HCT116 (cell line): Measurements from ENCODE around the gene ATXN7L2. TPM values are rescaled to one million over a fixed set of nuclear protein-coding genes. Genes with fewer than 3 reads are reported as not detected.

Experiments used
- ATAC-seq: fragments of 200-7000 bp; cut with Tn5 transposase; 2 replicates; pipeline ENCODE4 v1.9.1; 2020; ENCODE audit warnings: mild to moderate bottlenecking, moderate library complexity
- BruUV-seq: library from RNA; stranded (reverse); fragments of 400-500 nt; replicated peaks from 2 replicates; lab custom pipeline; 2021; lab: Mats Ljungman, UMichigan
- CTCF ChIA-PET: fragments of 300-600 bp; sonication (Branson Sonifier 250); formaldehyde crosslinking; loops from one replicate; lab custom pipeline; 2021; ENCODE audit warnings: antibody characterized with exemption; lab: Charles Lee
- POLR2A ChIA-PET: fragments of 300-600, 350-600 bp; sonication (Branson Sonifier 250); formaldehyde crosslinking; loops from one replicate; lab custom pipeline; 2021; ENCODE audit warnings: antibody characterized with exemption; lab: Charles Lee
- RAD21 ChIA-PET, 2 experiments: fragments of 300-600 bp; sonication (Branson Sonifier 250); formaldehyde crosslinking; loops; one replicate each; lab custom pipeline; 2023; ENCODE audit warnings: low total read pairs in 2 of 2; ENCODE audit not compliant: uncharacterized antibody in 2 of 2, unreplicated experiment in 2 of 2, low non-redundant PET in 1 of 2; lab: Charles Lee
- DNase-seq: peaks from one replicate; pipeline ENCODE4 v3.0.0-alpha.2; 2010; ENCODE audit warnings: low read depth, low spot score
- H2AFZ ChIP-seq: fragments of 200-600 bp; shearing (Covaris generic), sonication (generic); 2 replicates; pipeline ENCODE4 v1.6.1; 2017; ENCODE audit warnings: low read depth, mixed run types, mixed read lengths, antibody characterized with exemption, low read length; ENCODE audit not compliant: poor library complexity, severe bottlenecking
- H3K27ac ChIP-seq: 2 replicates; pipeline ENCODE4 v1.5.1; 2012; ENCODE audit warnings: low read depth, low read length
- H3K27me3 ChIP-seq: fragments of 200-600 bp; sonication (generic); 2 replicates; pipeline ENCODE4 v1.6.1; 2016; ENCODE audit warnings: mixed run types, low read length, mixed read lengths; ENCODE audit not compliant: insufficient read depth
- H3K36me3 ChIP-seq, 2 experiments: fragments of 200-500 bp in 1 of 2; fragments of 200-600 bp in 1 of 2; sonication (Bioruptor generic) in 1 of 2; sonication (generic) in 1 of 2; 2 replicates each; pipeline versions ENCODE4 v1.5.1 to v1.6.1; 2014 to 2016; ENCODE audit warnings: low read length in 2 of 2, inconsistent platforms in 1 of 2, mixed read lengths in 1 of 2, mixed run types in 1 of 2; ENCODE audit not compliant: insufficient read depth in 2 of 2, control insufficient read depth in 1 of 2
- H3K4me1 ChIP-seq, 2 experiments: fragments of 200-600 bp in 1 of 2; sonication (generic) in 1 of 2; 2 replicates each; pipeline versions ENCODE4 v1.5.1 to v1.6.1; 2012 to 2017; ENCODE audit warnings: low read length in 2 of 2, inconsistent platforms in 1 of 2, mild to moderate bottlenecking in 1 of 2, mixed read lengths in 1 of 2, mixed run types in 1 of 2, moderate library complexity in 1 of 2; ENCODE audit not compliant: insufficient read depth in 2 of 2, control insufficient read depth in 1 of 2
- H3K4me2 ChIP-seq: fragments of 200-600 bp; sonication (generic); 2 replicates; pipeline ENCODE4 v1.6.1; 2017; ENCODE audit warnings: mixed run types, low read length, mixed read lengths
- H3K4me3 ChIP-seq, 2 experiments: fragments of 200-600 bp in 1 of 2; sonication (generic) in 1 of 2; replicated peaks in 1 of 2; 2 replicates each; pipeline ENCODE4 v1.5.1; 2011 to 2016; ENCODE audit warnings: low read length in 2 of 2, control low read depth in 1 of 2, low read depth in 1 of 2, mild to moderate bottlenecking in 1 of 2, mixed read lengths in 1 of 2, mixed run types in 1 of 2
- H3K79me2 ChIP-seq: fragments of 200-600 bp; sonication (generic); 2 replicates; pipeline ENCODE4 v1.6.1; 2017; ENCODE audit warnings: mild to moderate bottlenecking, mixed run types, low read length, moderate library complexity, mixed read lengths; ENCODE audit not compliant: insufficient read depth
- H3K9ac ChIP-seq: fragments of 200-600 bp; sonication (generic); 2 replicates; pipeline ENCODE4 v1.6.1; 2016; ENCODE audit warnings: low read length, mixed read lengths
- H3K9me2 ChIP-seq: fragments of 200-600 bp; sonication (generic), shearing (Covaris generic); 2 replicates; pipeline ENCODE4 v1.6.1; 2017; ENCODE audit warnings: mixed run types, mild to moderate bottlenecking, moderate library complexity; ENCODE audit not compliant: insufficient read depth
- H3K9me3 ChIP-seq, 2 experiments: fragments of 200-500 bp in 1 of 2; fragments of 200-600 bp in 1 of 2; sonication (Bioruptor generic) in 1 of 2; sonication (generic) in 1 of 2; 2 replicates each; pipeline ENCODE4 v1.6.1; 2014 to 2017; ENCODE audit warnings: low read length in 2 of 2, mixed read lengths in 2 of 2, inconsistent platforms in 1 of 2, low read depth in 1 of 2, mild to moderate bottlenecking in 1 of 2, mixed run types in 1 of 2, moderate library complexity in 1 of 2; ENCODE audit not compliant: control insufficient read depth in 1 of 2, insufficient read depth in 1 of 2
- H4K20me1 ChIP-seq: fragments of 200-600 bp; sonication (generic), shearing (Covaris generic); 2 replicates; pipeline ENCODE4 v1.6.1; 2017; ENCODE audit warnings: mixed run types, mild to moderate bottlenecking, moderate library complexity; ENCODE audit not compliant: insufficient read depth
- CBX3 ChIP-seq: IDR thresholded peaks from 2 replicates; pipeline ENCODE4 v1.6.1; 2012; ENCODE audit warnings: low read depth
- FOSL1 ChIP-seq: IDR thresholded peaks from 2 replicates; pipeline ENCODE4 v1.6.1; 2012; ENCODE audit warnings: low read depth
- POLR2A ChIP-seq: IDR thresholded peaks from 2 replicates; pipeline ENCODE4 v1.7.0; 2011; ENCODE audit warnings: borderline replicate concordance; ENCODE audit not compliant: insufficient read depth, insufficient read length; ENCODE audit errors: extremely low read depth
- YY1 ChIP-seq: IDR thresholded peaks from 2 replicates; pipeline ENCODE4 v1.6.1; 2011; ENCODE audit warnings: low read length, low read depth, moderate library complexity, mild to moderate bottlenecking; ENCODE audit not compliant: insufficient replicate concordance; ENCODE audit errors: extremely low read depth
- intact Hi-C: fragments of 100-400 bp; cut with micrococcal nuclease; formaldehyde crosslinking; loops from 2 replicates; pipeline ENCODE4 v1.10.0; 2022
- total RNA-seq: library from RNA; stranded (reverse); gene quantifications from one replicate; pipeline ENCODE4 v1.2.1, GENCODE V29; 2021; ENCODE audit not compliant: unreplicated experiment
- TF ChIP-seq, protein P1 (sequence below): IDR thresholded peaks from 2 replicates; pipeline ENCODE4 v1.6.1; 2012; ENCODE audit warnings: low read depth
- TF ChIP-seq, protein P2 (sequence below), 3 experiments: fragments of 200-600 bp in 1 of 3; sonication (generic) in 1 of 3; IDR thresholded peaks in 2 of 3; conservative IDR thresholded peaks in 1 of 3; 2 replicates each; pipeline ENCODE4 v1.5.1; 2012 to 2017; ENCODE audit warnings: low read depth in 2 of 3, low read length in 2 of 3, antibody characterized with exemption in 1 of 3, borderline replicate concordance in 1 of 3, control low read depth in 1 of 3, mild to moderate bottlenecking in 1 of 3, mixed read lengths in 1 of 3, mixed run types in 1 of 3, moderate library complexity in 1 of 3; ENCODE audit not compliant: insufficient read depth in 1 of 3

The ATXN7L2 gene
- total RNA-seq, 1 experiment from 2014 or later = 7.2 TPM

DNA sequence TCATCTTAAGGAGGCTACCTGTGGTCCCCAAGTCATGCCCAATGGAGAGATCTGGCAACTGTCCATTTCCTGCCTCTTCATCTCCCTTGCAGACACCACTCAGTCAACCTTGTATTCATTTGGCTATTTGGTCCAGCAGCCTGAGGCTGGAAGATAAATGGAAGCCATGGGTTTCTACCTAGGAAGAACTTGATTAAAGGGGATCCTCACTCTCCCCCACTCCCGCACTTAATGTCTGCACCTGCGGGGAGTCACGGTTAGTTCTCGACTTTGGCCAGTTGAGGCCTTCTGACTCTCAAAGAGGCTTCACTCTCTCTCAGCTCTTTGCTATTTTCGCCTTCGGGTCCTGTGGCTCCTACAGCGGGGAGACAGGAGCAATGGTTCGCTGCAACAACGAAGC is 8.4 kb upstream of the ATXN7L2 start (continued):
- no peak for TF ChIP-seq YY1

DNA sequence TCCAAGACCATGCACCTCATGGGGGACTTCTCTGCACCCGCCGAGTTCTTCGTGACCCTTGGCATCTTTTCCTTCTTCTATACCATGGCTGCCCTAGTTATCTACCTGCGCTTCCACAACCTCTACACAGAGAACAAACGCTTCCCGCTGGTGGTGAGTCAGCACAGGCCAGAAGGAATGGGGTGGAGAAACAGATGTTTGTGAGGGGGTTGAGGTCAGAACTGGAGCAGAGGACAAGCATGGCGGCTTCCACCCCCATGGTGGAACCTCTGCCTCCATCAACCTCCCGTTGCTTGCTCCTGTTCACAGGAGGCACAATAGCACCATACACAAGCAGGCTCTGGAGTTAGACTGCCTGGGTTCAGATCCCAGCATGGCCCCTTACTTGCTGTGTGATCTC is 6.9 kb upstream of the ATXN7L2 start:
- Histone ChIP-seq H3K4me3 (no peak overlapping the region), H3K9me3 (no peaks in the 10 kb centered on the region), H4K20me1 (no peaks in the 10 kb centered on the region), H3K9me2 (no peaks in the 10 kb centered on the region), H2AFZ (no peak overlapping the region), H3K36me3 (no peaks in the 10 kb centered on the region), H3K9ac (no peak overlapping the region), H3K4me1 (peaks cover 3 to 11% of the 10 kb centered on the region in 2 experiments; a peak in 3 of 4 replicates), H3K79me2 (no peaks in the 10 kb centered on the region), H3K4me2 (peak overlapping the region; percentile 15; the same call in 1 of the 2 replicates), H3K27ac (no peak overlapping the region), H3K27me3 (peaks cover 14% of the 10 kb centered on the region; the same call in 1 of the 2 replicates)
- DNase-seq = no peak
- no peak for ATAC-seq
- TF ChIP-seq, protein P1, sequence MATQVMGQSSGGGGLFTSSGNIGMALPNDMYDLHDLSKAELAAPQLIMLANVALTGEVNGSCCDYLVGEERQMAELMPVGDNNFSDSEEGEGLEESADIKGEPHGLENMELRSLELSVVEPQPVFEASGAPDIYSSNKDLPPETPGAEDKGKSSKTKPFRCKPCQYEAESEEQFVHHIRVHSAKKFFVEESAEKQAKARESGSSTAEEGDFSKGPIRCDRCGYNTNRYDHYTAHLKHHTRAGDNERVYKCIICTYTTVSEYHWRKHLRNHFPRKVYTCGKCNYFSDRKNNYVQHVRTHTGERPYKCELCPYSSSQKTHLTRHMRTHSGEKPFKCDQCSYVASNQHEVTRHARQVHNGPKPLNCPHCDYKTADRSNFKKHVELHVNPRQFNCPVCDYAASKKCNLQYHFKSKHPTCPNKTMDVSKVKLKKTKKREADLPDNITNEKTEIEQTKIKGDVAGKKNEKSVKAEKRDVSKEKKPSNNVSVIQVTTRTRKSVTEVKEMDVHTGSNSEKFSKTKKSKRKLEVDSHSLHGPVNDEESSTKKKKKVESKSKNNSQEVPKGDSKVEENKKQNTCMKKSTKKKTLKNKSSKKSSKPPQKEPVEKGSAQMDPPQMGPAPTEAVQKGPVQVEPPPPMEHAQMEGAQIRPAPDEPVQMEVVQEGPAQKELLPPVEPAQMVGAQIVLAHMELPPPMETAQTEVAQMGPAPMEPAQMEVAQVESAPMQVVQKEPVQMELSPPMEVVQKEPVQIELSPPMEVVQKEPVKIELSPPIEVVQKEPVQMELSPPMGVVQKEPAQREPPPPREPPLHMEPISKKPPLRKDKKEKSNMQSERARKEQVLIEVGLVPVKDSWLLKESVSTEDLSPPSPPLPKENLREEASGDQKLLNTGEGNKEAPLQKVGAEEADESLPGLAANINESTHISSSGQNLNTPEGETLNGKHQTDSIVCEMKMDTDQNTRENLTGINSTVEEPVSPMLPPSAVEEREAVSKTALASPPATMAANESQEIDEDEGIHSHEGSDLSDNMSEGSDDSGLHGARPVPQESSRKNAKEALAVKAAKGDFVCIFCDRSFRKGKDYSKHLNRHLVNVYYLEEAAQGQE = no peak
- TF ChIP-seq, protein P2, sequence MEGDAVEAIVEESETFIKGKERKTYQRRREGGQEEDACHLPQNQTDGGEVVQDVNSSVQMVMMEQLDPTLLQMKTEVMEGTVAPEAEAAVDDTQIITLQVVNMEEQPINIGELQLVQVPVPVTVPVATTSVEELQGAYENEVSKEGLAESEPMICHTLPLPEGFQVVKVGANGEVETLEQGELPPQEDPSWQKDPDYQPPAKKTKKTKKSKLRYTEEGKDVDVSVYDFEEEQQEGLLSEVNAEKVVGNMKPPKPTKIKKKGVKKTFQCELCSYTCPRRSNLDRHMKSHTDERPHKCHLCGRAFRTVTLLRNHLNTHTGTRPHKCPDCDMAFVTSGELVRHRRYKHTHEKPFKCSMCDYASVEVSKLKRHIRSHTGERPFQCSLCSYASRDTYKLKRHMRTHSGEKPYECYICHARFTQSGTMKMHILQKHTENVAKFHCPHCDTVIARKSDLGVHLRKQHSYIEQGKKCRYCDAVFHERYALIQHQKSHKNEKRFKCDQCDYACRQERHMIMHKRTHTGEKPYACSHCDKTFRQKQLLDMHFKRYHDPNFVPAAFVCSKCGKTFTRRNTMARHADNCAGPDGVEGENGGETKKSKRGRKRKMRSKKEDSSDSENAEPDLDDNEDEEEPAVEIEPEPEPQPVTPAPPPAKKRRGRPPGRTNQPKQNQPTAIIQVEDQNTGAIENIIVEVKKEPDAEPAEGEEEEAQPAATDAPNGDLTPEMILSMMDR (IDR thresholded peaks at IDR 0.05 in 2 of 3, conservative IDR thresholded peaks at IDR 0.05 in 1 of 3; ENCODE audit: borderline replicate concordance in 1 of 3, insufficient read depth in 1 of 3, low read depth in 2 of 3, low read length in 2 of 3) = no peak
- no peak for TF ChIP-seq CBX3
- no peak for TF ChIP-seq FOSL1
- TF ChIP-seq POLR2A = no peak
- intact Hi-C loops = no loop called here
- BruUV-seq = no TSS peak
- ChIA-PET POLR2A (no interaction called here), CTCF (no interaction called here), RAD21 (no interaction called here)
